ENCODE data around the gene TMEM106B.

DNA sequence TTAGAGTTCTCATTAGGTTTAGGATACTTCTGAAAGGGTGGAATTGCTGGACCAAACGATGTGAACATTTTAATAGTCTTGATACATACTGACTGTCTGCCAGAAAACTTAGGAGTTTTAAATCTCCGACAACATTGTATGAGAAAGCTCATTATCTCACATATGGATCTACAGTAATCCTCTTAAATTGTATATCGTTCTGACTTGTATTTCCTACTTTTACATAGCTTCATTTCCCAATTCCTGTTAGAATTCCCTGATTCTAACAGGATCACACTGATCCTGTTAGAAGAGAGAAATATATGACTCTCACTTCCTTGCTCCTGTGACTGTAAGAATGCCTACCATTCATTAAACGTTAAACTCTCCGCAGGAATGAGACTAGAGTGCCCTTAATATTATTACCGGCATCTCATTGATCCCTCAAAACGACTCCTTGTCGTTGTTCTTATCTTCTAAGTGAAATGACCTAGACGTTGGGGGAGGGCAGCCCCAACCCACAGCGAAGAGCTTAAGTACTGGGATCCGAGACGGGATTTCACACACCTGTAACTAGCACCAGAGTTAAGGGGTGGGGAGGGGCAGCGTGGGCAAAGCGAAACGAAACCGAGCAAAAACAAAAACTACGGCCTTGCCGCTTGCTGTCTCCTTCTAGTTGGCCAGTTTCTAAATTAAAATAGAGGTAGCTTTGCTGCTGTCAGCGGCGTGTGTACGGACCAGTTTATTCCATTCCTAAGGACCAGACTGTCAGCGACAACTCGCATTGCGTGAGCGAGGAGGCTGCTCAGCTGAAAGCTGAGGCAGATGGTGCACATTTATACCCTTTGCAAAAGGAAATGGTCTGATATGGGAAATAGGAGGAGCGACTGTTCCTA is 678 bp upstream of the TMEM106B start:
- TF ChIP-seq NFRKB (IDR thresholded peaks at IDR 0.05) (no peak), BHLHE40 (IDR thresholded peaks at IDR 0.05; ENCODE audit: borderline replicate concordance) (no peak)

Data from HEK293T (cell line).